HG03457 (cell line): ENCODE results near the gene FAM161A.
"Not testable (repeated sequence)": the region's sequence is repeated elsewhere in the genome, so short reads cannot be mapped to it uniquely, and the experiment has no call there.

Source experiments
- ATAC-seq: cut with Tn5 transposase; IDR thresholded peaks from one replicate; pipeline ENCODE4 v1.9.1; 2021; ENCODE audit warnings: moderate number of reproducible peaks; ENCODE audit not compliant: unreplicated experiment

Gene FAM161A

GRCh38 chr2:61853847-61854563, at the start of gene FAM161A:
FAM161A (minus strand) TSS chr2:61854060; CDS start chr2:61854041, 19 bp downstream.
- ATAC-seq = peak; percentile 51

DNA sequence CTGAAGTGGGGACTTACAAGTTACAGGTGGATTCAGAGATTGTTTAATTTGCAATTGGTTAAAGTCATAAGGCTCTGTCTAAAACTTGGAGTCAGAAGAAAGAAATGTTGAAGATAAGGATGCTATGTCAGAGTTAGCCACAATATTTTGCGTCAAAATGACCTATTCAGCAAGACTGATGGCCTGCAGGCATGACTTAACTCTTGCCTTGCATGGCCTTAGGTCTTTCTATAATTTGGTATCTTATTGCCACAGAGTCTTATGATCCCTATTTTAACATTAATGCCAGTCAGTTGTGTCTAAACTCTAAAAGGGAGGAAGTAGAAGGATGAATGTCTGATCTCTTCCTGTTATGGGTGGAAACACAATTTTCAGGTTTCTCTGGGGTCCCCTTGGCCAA, 46.4 kb upstream of the FAM161A start:
- no peak for ATAC-seq

DNA sequence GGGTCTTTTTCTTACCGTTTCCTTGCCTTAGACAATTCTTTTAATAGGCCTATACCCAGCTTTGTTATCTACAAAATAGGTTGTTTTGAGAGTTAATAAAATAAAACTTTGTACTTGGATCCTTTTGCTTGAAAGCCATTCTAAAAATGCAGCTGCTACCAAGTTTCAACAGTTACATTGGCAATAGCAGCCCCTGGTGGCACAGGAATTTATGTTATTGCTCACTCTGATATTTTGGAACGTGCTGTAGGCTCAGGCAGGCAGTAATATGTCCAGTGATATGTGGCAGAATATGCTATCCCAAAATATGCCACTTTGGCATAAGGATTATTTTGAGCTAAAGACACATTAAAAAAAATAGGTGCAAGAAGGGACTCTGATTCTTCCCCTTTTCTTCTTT, 45.0 kb upstream of the FAM161A start:
- ATAC-seq = no peak

DNA sequence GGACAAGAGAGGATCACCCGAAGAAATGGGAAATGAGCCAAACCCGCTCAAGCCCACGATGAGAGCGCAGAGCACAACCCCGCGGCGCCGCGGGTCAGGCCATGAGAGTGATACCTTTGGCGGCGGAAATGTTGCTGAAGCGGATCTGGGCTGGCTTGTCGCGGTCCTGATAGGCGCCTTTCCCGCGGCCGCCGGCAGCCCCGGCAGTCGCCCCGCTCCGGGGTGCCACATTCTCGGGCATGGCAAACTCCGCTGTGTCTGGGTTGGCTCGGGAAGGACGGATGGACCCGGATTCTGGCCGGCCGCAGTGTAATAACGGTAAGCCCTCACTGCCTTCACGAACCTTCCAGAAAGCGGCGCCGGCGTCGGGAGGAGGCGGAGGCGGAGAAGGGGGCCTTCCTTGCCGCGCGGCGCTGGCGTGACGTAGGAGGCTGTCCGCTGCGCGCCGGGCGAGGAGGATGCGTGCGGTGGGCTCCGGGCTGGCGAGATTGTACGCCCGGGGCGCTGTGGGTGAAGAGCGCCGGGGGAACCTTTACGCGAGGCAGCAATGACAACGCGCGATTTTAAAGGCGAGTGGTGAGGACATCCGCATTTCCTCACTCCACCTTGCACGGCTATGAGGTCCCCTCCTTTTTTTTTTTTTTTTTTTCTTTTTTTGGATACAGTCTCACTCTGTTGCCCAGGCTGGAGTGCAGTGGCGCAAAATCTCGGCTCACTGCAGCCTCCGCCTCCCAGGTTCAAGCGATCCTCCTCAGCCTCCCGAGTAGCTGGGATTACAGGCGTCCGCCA, 34.6 kb upstream of the FAM161A start, which contains the start of gene CCT4:
CCT4 (minus strand) TSS at position 390 of the 789 bp plus-strand sequence; CDS start at position 241, 149 bp downstream.
- ATAC-seq = peak; percentile 72

- no peak for ATAC-seq
These were observed 33.9 kb upstream of the FAM161A start for GRCh38 chr2:61887717-61888266.

- ATAC-seq = no peak
These were observed 32.2 kb upstream of the FAM161A start for GRCh38 chr2:61885896-61886603.

- ATAC-seq = no peak
These were observed 29.0 kb upstream of the FAM161A start for GRCh38 chr2:61882850-61883249.

DNA sequence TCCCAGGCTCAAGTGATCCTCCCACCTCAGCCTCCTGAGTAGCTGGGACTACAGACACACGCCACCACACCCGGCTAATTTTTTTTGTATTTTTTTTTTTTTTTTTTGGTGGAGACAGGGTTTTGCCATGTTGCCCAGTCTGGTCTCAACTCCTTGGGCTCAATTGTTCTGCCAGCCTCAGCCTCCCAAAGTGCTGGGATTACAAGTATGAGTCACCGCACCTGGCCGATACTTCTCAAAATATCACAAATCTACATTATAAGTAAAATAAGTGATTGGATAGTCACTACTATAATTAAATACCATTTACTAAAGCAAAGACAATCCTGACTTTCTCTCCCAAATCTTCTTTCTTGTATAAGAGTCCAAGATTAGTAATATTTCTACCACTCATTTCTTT, 25.5 kb upstream of the FAM161A start:
- ATAC-seq = not testable (repeated sequence)

- no peak for ATAC-seq
These were observed 24.9 kb upstream of the FAM161A start for GRCh38 chr2:61878761-61879160.

DNA sequence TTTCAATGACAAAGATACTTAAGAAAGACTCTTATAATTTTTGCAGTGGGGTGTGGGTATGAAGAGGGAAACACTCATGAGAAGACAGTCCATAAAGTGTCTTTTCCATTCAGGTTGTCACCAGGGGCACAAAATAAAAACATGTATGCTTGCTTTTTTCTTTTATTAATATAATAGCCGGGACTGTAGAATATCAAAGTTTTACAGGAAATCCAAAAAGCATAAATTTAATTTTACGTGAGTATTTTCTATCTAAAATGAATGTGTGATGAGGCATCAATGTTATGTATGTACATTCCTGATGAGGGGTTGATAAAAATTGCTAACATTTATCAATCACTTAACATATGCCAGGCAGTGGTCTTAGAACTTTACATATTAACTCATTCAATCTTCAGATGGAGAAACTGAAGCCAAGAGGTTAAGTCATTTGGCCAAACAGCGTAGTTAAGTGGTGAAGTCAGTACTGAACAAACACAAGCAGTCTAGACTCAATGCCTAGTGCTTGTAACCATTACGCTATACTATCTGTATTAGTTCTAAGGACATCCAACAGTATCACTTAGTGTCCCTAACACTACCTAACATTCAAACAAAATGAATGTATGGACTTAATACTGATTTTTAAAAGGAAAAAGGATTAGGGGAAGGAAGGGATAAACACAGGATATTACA, 23.8 kb upstream of the FAM161A start:
- no peak for ATAC-seq

- ATAC-seq = no peak
These were observed 22.5 kb upstream of the FAM161A start for GRCh38 chr2:61876400-61876799.

DNA sequence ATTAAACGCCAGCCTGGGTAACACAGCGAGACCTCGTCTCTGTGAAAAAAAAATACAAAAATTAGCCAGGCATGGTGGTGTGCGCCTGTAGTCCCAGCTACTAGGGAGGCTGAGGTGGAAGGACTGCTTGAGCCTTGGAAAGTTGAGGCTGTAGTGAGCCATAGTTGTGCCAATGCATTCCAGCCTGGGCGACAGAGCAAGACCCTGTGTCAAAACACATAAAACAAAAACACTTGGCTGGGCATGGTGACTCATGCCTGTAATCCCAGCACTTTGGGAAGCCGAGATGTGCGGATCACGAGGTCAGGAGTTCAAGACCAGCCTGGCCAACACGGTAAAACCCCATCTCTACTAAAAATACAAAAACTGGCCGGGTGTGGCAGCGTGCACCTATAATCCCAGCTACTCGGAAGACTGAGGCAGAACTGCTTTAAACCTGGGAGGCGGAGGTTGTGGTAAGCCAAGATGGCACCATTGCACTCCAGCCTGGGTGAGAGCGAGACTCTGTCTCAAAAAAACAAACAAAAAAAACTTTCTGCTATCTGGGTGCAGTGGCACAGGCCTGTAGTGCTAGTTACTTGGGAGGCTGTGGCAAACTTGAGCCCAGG, 12.7 kb upstream of the FAM161A start:
- not testable (repeated sequence) for ATAC-seq

GRCh38 chr2:61862085-61862484, 8.2 kb upstream of the FAM161A start:
- no peak for ATAC-seq

DNA sequence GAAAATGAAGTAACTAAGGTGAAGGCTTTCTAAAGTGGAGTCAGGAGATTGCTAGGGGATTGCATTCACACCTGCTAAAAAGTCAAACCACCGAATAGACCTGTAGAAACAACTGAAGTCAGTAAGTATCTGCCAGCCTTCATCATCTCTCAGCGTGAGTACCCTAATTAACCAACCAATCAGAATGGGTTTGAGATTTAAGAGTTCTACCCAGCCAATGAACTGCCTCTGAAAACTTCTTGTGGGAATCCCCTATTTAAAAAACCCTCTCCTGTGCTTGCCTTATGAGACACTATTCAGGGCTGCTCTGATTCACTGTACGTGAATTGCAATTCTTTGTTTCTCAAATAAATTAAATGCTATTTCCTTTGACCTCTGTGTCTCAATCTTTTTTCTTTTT, 3.4 kb upstream of the FAM161A start:
- no peak for ATAC-seq

- ATAC-seq = no peak
These were observed 1.4 kb upstream of the FAM161A start for GRCh38 chr2:61855318-61855613.

DNA sequence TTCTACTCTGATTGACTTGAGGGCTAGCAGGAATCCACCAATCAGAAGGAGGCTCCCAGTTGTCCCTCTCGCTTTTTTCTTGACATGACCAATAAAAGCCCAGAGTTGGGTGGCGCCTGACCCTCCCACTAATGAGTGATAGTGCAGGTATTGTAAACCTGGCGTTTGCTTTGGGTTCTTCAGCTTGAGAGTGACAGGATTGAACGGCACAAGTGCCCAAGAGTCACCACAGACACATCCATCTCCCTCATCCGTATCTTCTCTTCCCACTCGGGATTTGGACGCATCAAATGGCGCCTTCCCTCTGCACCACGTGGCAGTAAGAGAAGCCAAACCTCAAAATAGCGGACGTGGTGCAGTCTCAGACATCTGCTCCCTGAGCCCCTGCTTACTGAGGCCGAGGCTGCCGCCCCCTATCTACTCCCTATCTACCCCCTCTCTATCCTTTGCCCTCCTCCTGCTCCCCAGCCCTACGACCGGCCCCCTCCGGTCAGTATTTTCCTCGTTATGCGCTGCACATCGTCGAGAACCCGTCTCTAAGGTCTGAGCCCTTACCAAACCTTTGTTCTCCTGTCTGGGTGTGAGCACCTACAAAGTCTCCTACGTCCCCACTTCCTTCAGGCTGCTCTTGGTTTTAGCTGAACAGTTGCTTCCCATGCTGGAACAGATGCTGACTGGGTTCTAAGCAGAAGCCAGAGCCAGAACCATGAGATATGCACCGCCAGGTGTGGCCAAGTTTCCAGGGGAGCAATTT, 881 bp upstream of the FAM161A start:
- ATAC-seq = peak; percentile 87

DNA sequence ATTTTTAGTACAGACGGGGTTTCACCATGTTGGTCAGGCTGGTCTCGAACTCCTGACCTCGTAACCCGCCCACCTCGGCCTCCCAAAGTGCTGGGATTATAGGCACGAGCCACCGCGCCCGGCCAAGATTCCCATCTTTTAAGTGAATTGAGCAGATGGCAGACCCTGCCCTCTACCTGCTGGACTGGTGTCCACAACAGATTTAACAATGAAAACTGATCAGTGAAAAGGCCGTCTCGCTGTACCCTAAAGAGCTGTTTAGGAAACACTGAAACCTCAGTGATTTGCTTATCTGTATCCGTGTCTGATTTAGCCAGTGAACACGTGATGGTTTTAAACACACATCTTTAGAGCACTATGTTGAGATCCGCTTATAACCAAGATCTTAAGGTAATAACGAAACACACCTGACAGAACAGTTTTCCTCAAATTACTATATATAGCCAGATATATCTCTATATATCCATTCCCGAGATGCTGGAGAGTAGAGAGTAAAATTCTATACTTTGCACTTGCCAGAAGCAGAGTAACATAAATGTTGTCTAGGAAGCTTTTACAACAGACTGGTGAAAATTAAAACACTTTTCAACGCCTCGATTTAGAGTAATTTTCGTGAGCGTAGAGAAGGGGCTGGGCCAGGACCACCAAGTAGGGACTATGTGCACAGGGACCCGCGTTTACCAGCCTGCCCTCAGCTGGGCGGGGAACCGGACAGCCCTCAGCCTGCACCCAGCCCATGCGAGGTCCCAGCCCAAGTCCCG, 594 bp downstream of the FAM161A start:
- peak; percentile 40 for ATAC-seq

DNA sequence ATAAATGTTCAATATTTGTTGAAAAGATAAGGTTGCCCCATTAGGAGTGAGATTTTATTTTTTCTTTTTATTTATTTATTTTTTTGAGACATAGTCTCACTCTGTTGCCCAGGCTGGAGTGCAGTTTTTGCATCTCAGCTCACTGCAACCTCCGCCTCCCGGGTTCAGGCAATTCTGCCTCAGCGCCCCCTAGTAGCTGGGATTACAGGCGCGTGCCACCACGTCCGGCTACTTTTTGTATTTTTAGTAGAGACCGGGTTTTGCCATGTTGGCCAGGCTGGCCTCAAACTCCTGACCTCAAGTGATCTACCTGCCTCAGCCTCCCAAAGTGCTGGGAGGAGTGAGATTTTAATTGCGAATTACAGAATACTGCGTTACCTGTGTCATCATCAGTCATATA, 2.6 kb downstream of the FAM161A start:
- not testable (repeated sequence) for ATAC-seq

- no peak for ATAC-seq
These were observed 8.5 kb downstream of the FAM161A start for GRCh38 chr2:61845320-61845719.
